Activated naive CD4-positive, alpha-beta T cell treated with anti-CD3 and anti-CD28 coated beads, Interleukin-2, amount 50 U/mL, for 72 hours (primary cell): ENCODE data around the gene SLC6A19. TPM values are rescaled to one million over a fixed set of nuclear protein-coding genes. Genes with fewer than 3 reads are reported as not detected.

ENCODE experiments used
- ATAC-seq, 2 donors: fragments of 150-1000 bp; cut with Tn5 transposase; 2 replicates each; pipeline ENCODE4 v1.10.0; 2021; ENCODE audit warnings: mild to moderate bottlenecking in 2 of 2, moderate library complexity in 2 of 2
- DNase-seq, 2 donors: peaks; one replicate each; pipeline ENCODE4 v3.0.0; 2021 to 2022; ENCODE audit warnings: low spot score in 2 of 2
- H3K27ac Mint-ChIP-seq, 2 donors: one replicate each; pipeline ENCODE4 v1.8.0; 2022; ENCODE audit warnings: mild to moderate bottlenecking in 2 of 2, mixed read lengths in 2 of 2
- H3K36me3 Mint-ChIP-seq, 2 donors: one replicate each; pipeline ENCODE4 v1.8.0; 2022; ENCODE audit warnings: mixed read lengths in 2 of 2
- H3K9me3 Mint-ChIP-seq, 2 donors: one replicate each; pipeline ENCODE4 v1.8.0; 2022; ENCODE audit warnings: mixed read lengths in 2 of 2
- total RNA-seq, 2 donors: library from RNA; stranded (reverse); gene quantifications; one replicate each; pipeline ENCODE4 v1.2.3, GENCODE V29; 2022

SLC6A19 gene
- total RNA-seq, 2 donors from 2014 or later: not detected

DNA sequence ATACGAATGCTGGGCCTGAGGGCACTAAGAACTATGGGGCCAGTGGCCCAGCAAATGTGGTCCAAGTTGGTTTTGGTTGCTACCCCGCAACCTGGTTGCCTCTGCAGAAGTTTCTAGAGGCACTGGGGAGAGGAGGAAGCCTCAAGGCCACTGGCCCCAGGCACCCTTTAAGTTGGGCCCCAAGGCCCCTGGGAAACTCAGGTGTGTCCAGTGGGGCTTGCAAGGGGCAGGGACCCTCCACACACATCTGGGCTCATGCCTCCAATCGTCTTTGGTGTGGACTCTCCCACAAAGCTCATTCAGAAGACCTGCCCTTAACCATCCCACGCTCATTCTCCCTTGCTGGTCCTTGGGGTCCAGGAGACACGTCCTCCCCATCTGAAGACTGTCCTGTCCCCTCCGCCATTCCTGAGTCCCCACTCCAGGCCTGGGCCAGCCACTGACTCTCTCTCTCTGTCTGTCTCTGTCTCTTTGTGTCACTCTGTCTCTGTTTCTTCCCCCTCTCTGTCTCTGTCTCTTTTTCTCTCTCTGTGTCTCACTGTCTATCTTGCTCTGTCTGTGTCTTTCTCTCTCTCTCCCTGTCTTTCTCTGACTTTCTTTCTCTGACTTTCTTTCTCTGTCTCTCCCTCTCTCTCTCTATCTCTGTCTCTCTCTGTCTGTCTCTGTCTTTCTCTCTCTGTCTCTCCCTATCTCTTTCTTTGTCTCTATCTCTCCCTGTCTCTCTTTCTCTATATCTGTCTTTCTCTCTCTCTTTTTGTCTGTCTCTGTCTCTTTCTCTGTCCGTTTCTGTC is 3.3 kb upstream of the SLC6A19 start:
- ATAC-seq (no peak), DNase-seq (no peak)
- Mint-ChIP-seq H3K36me3 (no peaks in the 10 kb centered on the region), H3K9me3 (no peaks in the 10 kb centered on the region), H3K27ac (no peak overlapping the region)

DNA sequence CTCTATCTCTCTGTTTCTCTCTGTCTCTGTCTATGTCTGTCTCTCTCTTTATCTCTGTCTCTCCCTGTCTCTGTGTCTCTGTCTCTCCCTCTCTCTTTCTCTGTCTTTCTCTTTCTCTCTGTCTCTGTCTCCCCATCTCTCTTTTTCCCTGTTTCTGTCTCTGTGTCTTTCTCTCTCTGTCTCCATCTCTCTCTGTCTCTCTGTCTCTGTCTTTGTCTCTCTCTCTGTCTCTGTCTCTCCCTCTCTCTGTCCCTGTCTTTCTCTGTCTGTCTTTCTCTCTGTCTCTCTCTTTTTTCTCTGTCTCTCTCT is 2.1 kb upstream of the SLC6A19 start:
- Mint-ChIP-seq H3K27ac (no peak overlapping the region), H3K36me3 (no peaks in the 10 kb centered on the region), H3K9me3 (no peaks in the 10 kb centered on the region)
- ATAC-seq: no peak
- DNase-seq: no peak

DNA sequence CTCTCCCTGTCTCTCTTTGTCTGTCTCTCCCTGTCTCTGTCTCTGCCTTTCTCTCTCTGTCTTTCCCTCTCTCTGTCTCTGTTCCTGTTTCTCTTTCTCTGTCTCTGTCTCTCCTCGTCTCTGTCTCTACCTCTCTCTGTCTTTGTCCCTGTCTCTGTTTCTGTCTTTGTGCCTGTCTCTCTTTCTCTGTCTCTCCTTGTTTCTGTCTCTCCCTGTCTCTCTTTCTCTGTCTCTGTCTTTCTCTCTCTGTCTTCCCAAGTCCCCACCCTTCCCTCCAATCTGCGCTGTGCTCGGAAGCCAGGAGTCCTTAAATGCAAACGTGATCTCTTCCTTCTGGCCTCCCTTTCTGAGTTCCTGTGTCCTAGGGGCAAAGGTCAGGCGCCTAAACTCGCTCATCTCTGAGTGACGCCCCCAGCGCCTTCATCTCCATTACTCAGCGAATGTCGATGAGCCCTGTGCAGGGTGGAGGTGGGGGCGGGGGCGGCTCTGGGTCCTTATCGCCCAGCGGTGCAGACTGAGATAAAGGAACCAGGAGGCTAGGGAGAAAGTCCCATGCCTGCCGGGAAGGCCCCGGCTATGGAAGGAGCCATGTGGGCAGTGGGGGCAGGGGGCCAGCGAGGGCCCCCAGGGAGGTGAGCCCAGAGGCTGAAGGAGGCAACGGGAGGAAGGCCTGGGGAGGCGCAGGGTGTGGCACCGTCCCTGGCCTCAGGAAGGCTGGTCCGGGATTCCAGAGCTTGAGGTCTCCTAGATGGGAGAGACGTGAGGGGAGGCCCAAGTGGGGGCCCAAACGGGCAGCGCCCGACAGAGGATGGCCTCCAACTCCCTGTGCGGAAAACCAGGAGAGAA is 1.5 kb upstream of the SLC6A19 start:
- H3K27ac Mint-ChIP-seq: no peak overlapping the region

DNA sequence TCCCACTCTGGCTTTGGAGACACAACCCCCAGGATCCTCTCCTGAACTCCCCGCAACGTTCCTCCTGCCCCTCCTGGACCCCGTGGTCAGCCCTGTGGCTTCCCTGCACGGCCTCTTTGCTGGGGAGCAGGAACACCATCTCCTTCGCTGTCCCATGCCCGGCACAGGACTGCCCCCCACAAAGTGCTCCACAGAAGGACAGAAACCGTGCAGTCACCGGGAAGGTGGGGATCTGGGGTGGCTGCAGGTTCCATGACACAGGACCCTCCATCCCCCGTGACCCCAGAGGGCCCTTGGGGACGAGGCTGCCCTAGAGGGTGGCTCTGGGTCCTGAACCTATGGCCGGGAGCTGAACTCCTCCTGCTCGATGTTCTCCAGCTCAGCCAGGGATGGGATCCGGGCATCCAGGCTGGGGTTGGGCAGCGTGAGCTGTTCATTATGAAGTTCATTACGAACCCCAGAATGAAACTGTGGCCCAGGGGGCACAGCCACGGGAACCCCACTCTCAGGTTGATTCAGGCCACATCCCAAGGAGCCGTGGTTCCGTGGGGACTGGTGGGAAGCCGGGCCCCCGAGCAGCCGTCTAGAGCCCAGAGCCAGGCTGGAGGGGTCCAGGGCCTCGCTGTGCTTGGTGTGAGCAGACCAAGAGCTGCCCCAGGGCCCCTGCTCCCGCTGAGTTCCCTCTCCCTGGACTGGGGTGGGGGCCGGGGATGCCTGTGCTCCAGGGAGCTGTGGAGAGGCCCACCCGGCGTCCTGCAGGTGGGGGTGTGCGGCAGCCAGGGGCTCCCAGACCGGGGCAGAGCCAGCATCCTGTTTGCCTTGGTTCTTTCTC is 684 bp upstream of the SLC6A19 start:
- no peak for ATAC-seq
- no peak for DNase-seq
- Mint-ChIP-seq H3K36me3 (no peaks in the 10 kb centered on the region), H3K27ac (no peak overlapping the region), H3K9me3 (no peaks in the 10 kb centered on the region)

More for the DNA sequence above, 1.5 kb upstream of the SLC6A19 start:
- Mint-ChIP-seq H3K36me3 (no peaks in the 10 kb centered on the region), H3K9me3 (no peaks in the 10 kb centered on the region)
- ATAC-seq (no peak), DNase-seq (no peak)

DNA sequence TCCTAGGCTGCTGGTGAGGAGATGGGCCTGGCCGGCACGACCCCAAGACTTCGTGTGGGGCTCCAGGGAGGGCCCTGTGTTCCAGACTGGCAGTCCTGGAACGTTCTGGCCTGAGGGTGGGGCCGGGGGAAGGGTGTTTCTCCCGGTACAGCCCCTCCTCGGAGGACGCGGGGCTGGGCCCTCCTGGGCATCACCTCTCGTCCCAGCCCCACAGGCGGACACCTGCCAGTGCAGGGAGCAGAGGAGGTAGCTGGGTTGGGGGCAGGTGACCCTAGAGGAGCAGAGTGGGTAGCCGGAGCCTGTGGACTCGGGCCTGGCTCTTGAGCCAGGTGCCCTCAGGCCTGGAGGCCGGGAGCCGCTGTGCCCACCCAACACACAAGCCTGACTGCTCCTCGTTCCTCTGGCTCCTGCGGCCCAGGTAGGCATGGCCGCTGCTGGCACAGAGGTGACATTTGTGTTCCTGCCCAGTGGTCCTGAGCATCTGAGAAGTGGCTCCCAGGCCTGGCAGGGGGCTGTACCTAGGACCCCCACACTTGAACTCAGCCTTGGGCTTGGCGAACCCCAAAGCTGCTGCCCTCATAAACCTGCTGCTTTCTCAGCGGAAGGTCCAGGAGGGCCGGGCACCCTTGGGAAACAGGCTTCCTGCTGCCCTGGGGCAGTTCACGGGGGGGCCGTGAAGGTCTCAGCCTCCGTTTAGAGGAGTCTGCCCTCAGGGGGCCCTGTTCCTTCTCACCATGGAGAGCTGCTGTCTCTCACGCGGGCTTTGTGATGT is 817 bp downstream of the SLC6A19 start:
- Mint-ChIP-seq H3K27ac (no peak overlapping the region), H3K9me3 (no peaks in the 10 kb centered on the region), H3K36me3 (no peaks in the 10 kb centered on the region)
- DNase-seq (no peak), ATAC-seq (no peak)

DNA sequence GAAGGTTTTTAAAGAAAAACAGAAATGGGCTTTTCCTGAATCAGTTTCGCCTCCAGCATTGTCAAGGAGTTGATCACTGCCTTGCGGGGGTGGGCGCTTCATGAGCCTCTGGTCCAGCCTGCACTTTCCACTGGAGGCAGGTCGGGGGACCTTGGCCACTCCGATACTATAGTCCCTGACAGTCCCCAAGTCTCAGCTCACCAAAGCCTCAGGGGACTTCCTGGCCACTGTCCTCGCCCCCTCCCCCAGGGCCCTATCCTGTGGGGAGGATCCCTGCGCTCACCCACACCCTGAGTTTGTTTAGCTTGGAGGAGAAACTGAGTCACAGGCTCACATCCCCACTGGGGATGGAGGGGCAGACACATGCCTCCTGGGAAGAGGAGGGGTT is 1.4 kb downstream of the SLC6A19 start:
- no peaks in the 10 kb centered on the region for H3K9me3 Mint-ChIP-seq
- no peaks in the 10 kb centered on the region for H3K36me3 Mint-ChIP-seq
- ATAC-seq: no peak
- no peak overlapping the region for H3K27ac Mint-ChIP-seq
- DNase-seq: no peak

DNA sequence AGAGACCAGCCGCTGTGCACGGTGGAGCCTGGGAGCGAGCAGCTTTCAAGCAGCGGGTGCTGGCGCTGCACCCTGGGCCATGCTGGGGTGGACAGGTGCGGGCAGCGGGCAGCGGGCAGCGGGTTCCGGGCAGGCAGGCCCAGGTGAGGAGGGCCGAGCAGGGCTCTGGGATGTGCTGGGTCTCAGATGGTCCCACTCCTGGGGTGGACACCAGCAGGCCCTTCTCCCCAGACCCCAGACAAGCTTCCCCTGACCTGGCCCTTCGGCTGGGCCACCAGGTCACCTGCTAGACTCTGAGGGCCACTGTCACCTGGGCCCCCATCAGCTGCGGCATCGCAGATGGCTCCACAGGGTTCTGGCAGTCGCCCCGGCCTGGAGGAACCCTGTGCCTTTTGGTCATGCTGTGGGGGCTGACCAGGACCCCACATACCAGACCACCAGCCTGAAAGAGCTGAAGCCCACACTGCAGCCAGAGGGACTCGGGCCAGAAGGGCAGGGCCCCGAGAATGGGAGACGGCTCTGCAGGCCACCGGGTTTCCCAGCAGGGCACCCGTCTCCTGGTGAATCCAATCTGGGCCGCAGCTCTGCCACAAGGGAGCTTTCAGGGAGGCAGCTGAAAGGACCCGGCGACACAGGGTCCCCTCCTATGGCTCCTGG is 2.0 kb downstream of the SLC6A19 start:
- ATAC-seq (no peak), DNase-seq (no peak)
- Mint-ChIP-seq H3K27ac (no peak overlapping the region), H3K36me3 (no peaks in the 10 kb centered on the region), H3K9me3 (no peaks in the 10 kb centered on the region)

DNA sequence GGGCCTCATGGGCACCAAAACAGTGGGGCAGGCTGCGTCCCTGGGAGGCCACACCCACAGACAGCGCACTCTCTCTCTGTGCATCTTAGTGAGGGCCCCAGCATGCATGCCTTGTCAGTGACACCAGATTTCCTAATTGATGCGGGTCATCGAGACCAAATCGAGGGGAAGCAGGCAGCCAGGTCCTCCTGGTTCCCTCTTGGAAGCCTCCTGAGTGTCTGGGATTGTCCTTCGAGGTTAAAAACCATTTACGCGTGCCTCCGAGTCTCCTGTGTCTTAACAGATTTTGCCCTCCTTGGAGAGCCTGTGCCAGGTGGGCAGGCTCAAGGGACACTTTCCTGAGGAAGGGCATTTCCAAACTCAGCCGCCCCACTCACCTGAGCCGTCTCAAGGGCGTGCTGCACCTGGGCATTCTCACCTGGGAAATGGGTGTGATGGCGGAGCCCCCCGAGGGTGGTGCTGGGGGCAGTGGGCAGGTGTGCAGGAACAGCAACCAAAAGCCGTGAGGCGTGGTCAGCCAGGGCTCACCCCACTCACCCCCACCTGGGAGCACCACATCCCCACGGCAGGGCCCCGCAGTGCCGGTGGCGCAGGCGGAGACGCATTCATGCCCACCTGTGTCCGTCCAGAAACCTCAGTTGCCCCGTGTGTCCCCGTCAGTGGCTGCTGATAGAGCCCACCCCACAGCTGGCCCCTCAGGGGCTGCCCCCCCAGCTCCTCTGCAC is 2.7 kb downstream of the SLC6A19 start:
- H3K27ac Mint-ChIP-seq: no peak overlapping the region
- DNase-seq (no peak), ATAC-seq (no peak)
- H3K9me3 Mint-ChIP-seq: no peaks in the 10 kb centered on the region
- no peaks in the 10 kb centered on the region for H3K36me3 Mint-ChIP-seq

DNA sequence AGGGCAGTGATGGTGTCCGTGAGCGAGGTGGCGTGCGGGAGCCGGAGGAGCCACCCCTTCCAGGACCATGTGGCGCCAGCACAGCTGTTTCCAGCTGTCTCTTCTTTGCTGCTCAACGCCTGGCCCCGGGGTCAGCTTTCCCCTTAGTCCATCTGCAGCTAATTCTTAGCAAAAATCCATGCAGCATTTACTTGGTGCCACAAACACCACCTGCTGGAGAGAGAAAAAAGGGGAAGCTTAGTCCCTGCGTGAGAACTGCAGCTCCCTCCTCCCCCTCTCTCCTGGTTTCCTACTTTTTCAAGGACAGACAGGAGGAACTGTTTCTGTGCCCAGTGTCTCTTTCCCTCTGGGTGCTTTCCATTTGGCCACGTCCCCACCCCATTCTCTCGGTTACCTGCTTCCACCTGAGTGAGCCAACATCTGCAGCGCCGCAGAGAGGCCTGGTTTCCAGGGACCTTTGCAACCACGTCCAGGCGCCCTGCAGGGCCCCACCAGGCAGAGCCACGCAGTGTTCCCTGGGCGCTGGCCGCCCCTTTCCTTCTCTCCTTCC is 3.4 kb downstream of the SLC6A19 start:
- Mint-ChIP-seq H3K36me3 (no peaks in the 10 kb centered on the region), H3K9me3 (no peaks in the 10 kb centered on the region), H3K27ac (no peak overlapping the region)
- no peak for ATAC-seq
- no peak for DNase-seq

DNA sequence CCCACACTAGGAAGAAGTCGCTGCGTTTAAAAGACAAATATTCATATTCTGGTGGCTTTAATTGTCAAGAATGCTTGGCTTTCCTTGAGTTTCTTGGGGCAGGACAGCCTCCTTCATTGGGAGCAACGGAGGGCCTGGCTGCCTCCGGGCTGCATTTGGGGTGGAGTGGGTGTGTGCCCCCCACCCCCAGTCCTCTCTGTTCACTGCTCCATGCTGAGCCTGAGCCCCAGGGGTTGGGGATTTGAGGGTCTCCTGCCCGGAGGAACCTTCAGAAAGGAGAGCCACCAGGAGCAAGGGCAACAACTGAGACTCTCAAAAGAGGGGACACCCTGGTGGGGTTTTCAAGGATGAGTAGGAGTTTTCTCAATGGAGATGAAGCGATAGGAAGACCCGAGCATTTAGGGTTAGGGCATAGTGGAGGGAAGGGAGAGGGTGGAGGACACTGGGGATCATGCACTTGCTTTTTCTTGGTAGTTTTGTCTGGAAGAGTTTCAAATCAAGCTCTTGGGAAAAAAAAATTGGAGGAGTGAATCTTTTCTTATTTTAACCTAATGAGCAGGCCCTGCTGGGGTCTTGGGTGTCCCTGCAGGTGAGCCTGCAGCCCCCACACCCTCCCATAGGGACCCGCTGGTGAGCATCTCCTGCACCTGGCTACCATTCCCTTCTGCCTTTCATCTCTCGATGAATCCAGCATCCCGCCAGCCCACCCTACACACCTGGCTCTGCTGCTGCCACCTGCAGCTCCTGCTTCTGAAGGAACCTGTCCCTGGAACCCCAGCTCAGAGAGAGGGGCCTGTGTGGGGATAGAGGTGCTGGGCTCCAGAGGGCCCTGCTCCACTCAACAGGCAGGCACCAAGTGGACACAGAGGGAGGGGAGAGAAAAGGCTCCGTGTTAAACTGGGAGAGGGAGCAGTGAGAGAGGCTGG is 4.1 kb downstream of the SLC6A19 start:
- no peaks in the 10 kb centered on the region for H3K36me3 Mint-ChIP-seq
- no peak for ATAC-seq

DNA sequence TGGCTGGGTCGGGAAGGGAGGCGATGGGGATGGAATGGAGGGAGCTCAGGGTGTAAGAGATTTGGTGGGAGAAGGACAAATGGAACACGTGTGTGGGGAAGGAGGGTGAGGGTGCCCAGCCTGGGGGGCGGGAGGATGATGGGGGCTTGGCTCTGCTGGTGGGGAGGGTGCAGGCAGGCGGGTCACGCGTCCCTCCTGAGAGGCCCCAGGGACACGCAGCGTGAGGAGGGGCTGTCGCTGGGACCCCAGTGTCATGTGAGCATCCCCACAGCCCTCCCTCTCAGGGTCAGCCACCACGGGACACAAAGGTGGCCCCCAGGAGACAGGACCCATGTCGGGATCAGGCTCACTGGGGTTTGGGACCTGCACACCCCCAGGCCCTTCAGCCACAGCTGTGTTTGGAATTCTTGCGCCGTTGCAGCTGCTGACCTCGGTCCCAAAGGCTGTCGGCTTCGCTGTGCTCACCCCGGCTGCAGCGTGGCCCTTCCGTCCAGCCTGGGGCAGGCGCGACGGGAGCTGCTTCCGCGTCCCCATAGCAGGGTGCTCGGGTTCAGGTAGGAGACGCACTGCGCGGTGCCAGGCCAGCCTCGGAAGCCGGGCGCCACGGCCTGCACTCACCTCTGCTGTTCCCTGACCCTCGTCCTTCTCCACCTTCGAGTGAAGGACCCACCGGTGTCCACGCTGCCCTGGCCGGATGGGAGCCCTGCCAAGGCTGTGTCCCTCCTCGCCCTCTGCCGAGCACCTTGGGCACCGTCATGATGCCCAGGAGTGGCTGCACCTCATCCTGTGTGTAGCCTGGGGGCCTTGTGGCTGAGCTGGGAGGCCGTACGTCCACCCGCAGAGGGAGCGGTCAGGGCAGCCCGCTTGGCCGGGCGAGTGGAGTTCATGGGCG is 5.4 kb downstream of the SLC6A19 start:
- Mint-ChIP-seq H3K27ac (no peak overlapping the region), H3K9me3 (no peaks in the 10 kb centered on the region), H3K36me3 (no peaks in the 10 kb centered on the region)
- no peak for ATAC-seq
- DNase-seq: no peak

More for the DNA sequence above, 4.1 kb downstream of the SLC6A19 start:
- no peak overlapping the region for H3K27ac Mint-ChIP-seq
- DNase-seq: no peak
- no peaks in the 10 kb centered on the region for H3K9me3 Mint-ChIP-seq

DNA sequence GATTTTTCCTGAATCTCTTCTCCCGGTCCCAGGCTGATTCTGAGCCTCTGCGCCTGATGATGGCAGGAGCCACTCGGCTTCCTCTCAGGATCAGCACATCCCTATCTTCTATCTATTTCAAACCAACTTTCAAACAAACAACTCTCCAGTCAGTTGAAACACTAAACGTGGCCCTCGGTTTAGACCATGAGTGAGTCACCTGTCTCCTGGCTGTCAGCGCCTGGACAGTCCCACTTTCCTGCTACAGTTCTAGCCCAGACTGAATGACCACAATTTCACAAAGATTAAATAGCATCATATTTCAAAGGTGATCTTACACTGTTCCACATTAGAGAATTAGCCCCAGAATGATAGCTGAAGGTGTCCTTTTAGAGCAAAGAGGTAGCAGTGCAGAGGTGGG is 6.2 kb downstream of the SLC6A19 start:
- ATAC-seq: no peak
- Mint-ChIP-seq H3K9me3 (no peaks in the 10 kb centered on the region), H3K27ac (no peak overlapping the region), H3K36me3 (no peaks in the 10 kb centered on the region)
- DNase-seq: no peak

DNA sequence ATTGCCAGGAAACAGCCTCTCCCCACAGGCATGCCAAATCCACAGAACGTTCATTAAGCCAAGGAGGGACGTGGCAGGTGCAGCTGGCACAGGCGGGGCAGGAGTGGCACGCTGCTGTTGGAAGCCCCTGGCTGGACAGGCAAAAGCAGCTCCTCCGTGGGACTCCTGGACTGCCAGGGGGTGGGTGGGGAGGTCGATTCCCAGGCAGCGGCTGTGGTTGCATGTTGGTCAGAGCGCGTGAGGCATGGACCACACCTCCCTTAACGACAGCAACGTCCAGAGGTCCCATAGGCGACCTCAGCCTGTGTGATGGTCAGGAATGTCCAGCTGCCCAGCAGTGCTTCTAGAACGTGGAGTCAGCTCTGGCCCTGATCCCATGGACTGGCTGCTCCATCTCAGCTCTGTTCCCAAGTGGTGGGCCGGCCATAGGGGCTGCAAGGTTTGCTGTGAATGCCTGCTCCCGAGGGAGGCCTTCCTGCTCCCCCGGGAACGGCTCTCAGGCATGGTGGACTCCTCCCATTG is 6.9 kb downstream of the SLC6A19 start:
- Mint-ChIP-seq H3K27ac (no peak overlapping the region), H3K9me3 (no peaks in the 10 kb centered on the region), H3K36me3 (no peaks in the 10 kb centered on the region)
- no peak for ATAC-seq
- DNase-seq: no peak
